NCI-H526 treated with DMSO at 0.1 percent for 48 hours (cell line): ENCODE results near the gene HS6ST3.

Experiments used
- DNase-seq: peaks from one replicate; lab custom pipeline; 2025; lab: John Stamatoyannopoulos, UW

Gene HS6ST3

DNA sequence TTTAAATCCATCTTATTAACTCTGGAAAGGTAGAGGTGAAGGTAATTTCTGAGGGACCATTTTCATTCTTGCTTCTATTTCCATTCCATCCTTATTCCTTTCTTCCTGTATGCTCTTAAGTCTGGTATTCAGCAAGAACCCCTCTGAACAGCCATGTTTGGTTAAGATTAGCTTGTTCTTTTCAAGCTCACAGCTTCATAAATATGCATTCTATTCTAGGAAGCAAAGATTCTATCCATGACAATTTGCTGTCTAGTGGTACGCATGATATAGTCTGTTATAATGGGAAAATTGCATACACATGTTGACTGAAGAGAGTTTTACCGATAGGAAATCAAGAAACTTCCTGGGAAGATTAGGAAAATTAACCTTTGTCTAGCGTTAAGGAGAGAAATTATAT, 218.7 kb downstream of the HS6ST3 start:
- no peak for DNase-seq

DNA sequence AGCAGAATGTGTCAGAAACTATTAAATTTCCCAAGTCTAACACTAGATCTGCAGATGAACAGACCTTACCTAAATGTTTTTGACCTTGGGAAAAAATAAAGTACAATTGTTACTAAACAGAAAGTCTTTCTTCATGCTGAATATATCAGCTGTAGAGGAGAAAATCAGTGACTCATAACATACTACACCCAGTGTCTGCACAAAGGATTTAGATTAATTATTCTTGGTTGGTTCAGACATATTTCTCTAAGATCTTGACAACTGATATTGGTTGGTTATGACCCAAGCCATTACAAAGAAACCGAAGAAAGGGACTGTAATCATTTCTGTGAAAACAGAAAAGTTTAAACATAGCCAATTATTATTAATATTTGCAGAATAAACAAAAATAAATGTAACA, 225.1 kb downstream of the HS6ST3 start:
- DNase-seq = no peak

DNA sequence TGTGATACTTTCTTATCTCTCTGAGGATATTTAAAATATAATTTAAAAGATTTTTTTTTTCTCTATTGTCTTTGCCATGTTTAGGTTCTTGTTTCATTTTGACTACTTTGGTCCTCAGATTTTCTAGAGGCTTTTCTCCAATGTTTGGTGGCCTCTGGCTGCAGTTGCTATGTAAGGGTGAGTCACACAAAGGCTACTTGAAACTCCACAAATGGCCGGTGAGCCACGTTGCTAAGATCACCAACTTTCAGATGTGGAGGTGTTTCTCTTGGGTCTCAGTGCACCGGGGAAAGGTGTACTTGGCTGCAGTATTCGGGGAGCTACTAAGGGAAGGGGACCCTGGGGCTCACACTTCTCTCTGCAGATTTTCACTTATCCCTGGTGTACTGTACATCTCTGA, 248.1 kb downstream of the HS6ST3 start:
- no peak for DNase-seq

- no peak for DNase-seq
Observed at GRCh38 chr13:96342286-96342685, 252.4 kb downstream of the HS6ST3 start.

DNA sequence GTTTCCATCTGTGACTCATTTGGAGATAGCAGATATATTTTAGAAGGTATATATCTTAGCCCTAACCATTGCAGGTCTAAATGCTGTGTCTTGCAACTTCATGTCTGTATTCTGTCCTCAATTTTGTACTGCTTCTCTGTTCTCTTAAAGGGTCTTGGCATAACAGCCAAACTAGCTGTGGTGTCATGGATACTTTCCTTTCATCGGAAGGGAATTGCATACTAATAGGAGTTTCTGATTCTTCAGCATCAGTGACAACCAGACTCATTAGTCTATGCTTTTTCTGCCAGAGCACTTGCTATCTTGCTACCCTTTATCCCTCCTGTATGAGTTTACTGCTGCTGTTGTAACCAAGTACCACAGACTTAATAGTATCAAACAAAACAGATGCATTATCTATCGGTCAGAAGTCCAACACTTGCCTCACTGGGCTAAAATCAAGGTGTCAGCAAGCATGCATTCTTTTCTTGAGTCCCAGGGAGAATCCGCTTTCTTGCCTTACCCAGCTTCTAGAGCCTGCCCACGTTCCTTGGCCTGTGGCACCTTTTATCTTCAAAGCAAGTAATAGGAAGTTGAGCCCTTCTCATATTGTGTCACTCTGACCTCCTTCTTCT, 253.1 kb downstream of the HS6ST3 start:
- no peak for DNase-seq

DNA sequence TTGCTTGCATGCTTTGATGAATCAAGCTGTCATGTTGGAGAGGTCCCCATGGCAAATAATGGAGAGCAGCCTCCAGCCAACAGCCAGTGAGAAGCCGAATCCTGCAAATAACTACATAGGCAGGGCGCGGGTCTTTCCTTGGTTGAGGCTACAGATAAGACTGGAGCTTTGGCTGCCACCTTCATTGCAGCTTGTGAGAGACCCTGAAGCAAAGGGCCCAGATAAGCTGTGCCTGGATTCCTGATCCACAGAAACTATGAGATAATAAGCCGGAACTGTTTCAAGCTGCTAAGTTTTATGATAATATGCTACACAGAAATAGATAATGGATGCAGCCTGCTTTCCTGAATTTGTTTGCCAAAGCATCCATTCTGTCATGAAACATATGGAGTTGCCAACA, 257.0 kb downstream of the HS6ST3 start:
- DNase-seq = no peak

GRCh38 chr13:96373597-96373996, 283.7 kb downstream of the HS6ST3 start:
- DNase-seq = no peak

DNA sequence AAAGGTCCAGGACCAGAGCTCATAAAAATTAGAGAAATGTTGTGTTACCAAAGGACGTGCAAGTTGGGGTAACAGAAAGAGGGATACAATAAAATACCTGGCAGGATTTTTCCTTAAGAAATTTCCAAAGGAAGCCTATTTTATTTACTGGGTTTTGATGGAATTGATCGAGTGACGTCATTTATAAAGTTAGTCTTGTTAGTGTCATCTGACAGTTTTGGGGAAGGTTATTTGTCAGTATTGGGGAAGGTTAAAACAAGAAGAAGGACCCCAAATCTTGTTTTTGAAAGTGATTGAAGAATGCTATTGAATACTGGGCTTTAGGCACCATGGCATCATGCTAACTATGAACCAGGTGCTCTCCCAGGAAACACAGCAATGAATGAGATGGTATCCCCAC, 287.9 kb downstream of the HS6ST3 start:
- no peak for DNase-seq

GRCh38 chr13:96379967-96380366, 290.1 kb downstream of the HS6ST3 start:
- no peak for DNase-seq

- no peak for DNase-seq
Observed at GRCh38 chr13:96381681-96382080, 291.8 kb downstream of the HS6ST3 start.

GRCh38 chr13:96388598-96388997, 298.7 kb downstream of the HS6ST3 start:
- no peak for DNase-seq

GRCh38 chr13:96391606-96392005, 301.7 kb downstream of the HS6ST3 start:
- no peak for DNase-seq

DNA sequence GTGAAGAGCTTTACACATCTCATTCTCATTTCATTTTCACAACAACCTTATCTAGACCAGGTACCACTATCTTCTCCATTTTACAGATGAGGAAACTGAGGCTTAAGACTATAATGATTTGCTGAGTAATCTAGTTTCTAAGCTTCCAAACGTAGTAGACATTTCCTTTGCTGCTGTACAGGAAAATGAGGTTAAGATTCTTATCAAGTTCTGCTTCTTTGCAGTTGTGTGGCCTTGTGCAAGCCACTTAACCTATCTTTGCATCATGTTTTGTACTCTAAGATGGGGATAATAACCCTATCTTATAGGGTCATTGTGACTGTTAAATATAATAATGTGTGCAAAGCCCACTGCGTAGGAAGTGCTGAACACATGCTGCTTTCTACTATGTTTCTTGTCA, 307.9 kb downstream of the HS6ST3 start:
- DNase-seq = no peak

DNA sequence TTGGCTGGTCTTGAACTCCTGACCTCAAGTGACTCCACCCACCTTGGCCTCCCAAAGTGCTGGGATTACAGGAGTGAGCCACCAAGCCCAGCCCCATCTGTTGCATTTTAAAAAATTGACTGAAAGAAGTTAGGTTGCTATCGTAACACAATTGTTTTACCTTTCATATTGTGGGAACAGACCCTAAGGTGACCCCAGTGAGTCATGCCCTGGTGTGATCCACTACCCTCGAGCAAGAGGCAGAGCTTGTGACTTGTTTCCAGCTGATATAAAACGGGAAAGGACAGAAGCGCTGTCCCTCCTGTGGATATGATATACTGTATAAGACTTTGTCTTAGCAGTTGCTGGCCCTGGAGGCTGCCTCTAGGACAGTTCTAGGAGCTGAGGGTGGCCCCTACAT, 308.6 kb downstream of the HS6ST3 start:
- no peak for DNase-seq

GRCh38 chr13:96403241-96403640, 313.3 kb downstream of the HS6ST3 start:
- no peak for DNase-seq

DNA sequence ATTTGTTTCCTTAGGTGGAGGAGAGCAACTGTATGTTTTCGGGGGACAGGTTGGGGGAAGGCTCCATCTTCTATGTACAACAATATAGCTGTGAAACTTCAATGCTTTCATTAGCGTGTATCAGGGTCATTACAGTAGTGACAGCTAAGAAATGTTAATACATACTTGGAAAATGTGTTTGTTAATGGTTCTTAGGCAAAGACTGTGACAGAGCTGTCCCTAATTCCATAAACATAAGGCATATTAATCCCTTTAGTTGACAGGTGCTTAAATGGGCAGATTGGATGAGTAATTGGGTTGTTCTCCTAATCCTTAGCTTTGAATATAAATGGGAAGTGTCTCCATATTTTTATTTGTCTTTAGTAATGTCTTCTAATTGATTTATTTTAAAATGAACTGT, 313.7 kb downstream of the HS6ST3 start:
- DNase-seq = no peak

GRCh38 chr13:96415831-96416385, 326.0 kb downstream of the HS6ST3 start:
- no peak for DNase-seq

DNA sequence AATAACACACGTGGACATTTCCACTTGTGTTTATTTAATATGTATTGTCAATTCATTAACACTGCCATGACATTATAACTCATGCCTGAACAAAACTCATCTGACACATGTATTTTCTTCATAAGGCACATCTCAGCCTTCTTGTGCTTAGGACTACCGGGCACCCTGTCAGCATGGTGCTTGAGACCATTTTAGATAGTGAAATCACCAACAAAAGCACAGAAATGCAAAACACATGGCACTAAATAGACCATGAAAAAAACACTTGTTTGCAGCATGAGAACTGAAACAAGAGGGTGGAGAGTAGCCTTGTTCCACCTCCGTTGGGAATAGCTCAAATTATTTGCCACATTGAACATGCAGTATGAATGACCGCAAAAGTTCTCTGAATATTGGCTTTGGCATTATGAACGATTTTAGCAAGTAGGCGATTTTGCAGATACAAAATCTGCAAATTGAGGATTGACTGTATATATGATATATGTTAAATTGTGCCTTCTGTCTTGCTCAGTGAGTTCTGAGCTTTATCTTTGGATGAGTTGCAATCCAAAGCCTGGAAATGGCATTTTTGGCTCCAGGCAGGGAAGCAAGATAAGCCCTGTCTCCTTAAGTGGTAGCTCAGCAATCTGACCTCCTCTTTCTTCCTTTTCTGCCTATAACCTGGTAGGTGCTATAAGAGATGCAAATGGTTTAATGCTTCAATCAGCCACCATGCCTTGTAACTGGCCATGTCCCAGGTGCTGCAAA, 328.2 kb downstream of the HS6ST3 start:
- no peak for DNase-seq

GRCh38 chr13:96421314-96421713, 331.4 kb downstream of the HS6ST3 start:
- no peak for DNase-seq

- DNase-seq = no peak
Observed at GRCh38 chr13:96422002-96422401, 332.1 kb downstream of the HS6ST3 start.

DNA sequence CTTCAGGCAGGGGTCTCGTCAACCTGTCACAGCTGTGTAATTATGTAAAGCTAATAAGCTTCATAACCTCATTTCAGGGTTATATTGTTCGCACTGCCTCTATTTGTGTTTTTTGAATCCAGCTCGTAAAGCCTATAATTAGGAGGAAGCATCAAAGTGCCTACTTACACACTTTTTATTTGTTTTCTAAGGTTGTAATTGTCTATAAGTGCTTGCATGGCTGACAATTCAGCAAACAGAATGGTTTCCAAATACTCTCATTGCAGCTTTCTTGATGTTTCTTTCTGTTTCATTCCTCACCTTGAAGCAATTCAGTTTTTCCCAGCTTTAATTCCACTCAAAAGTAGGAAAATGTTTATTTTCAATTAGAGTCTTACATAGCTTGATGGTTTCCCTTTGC, 336.3 kb downstream of the HS6ST3 start:
- no peak for DNase-seq

GRCh38 chr13:96428911-96429310, 339.0 kb downstream of the HS6ST3 start:
- DNase-seq = no peak

GRCh38 chr13:96431044-96431581, 341.2 kb downstream of the HS6ST3 start:
- DNase-seq = no peak
